Measurements from ENCODE around the gene TRIM33. TPM values are rescaled to one million over a fixed set of nuclear protein-coding genes. Genes with fewer than 3 reads are reported as not detected.

Gene TRIM33
- total and polyA plus RNA-seq, 2 of the 13 experiments (the other 11 are each of a cell fraction or from before 2014, with no cell fraction given) = 35.5 to 42.2 TPM

GRCh38 chr1:114428083-114428754 lies 82.8 kb downstream of the TRIM33 start (continued):
- no peak for TF ChIP-seq CHD4 (IDR thresholded peaks at IDR 0.05; ENCODE audit: borderline replicate concordance, low read length)
- no peak for TF ChIP-seq ZNF234 (CRISPR knock-in tag; conservative IDR thresholded peaks at IDR 0.05)
- TF ChIP-seq ZNF652 (CRISPR knock-in tag; IDR thresholded peaks at IDR 0.05; ENCODE audit: borderline replicate concordance, low read depth) = no peak

GRCh38 chr1:114427612-114428011 lies 83.4 kb downstream of the TRIM33 start:
- Histone ChIP-seq H2AFZ (ENCODE audit: low read length) (no peak overlapping the region), H3K79me2 (ENCODE audit: insufficient read depth, low read length) (no peaks in the 10 kb centered on the region), H3K27ac (ENCODE audit: extremely low read length, insufficient read depth, low read length) (no peak overlapping the region), H3K4me3 (replicated peaks in 1 of 3; ENCODE audit: insufficient read depth in 1 of 3, low read depth in 2 of 3, low read length in 3 of 3) (no peak overlapping the region), H3K27me3 (ENCODE audit: control insufficient read depth in 1 of 2, insufficient read depth in 2 of 2, low read length in 2 of 2) (no peaks in the 10 kb centered on the region), H3K9me3 (ENCODE audit: low read length) (no peaks in the 10 kb centered on the region), H3K36me3 (replicated peaks in 1 of 2; ENCODE audit: control insufficient read depth in 1 of 2, insufficient read depth in 2 of 2, low read length in 2 of 2) (peaks cover 14 to 55% of the 10 kb centered on the region in 2 experiments), H3K4me1 (ENCODE audit: insufficient read depth, low read length) (peaks cover 11% of the 10 kb centered on the region; the same call in 1 of the 2 replicates), H3K4me2 (ENCODE audit: low read depth, low read length) (no peak overlapping the region), H3K9ac (ENCODE audit: insufficient read depth, low read depth, low read length) (no peak overlapping the region), H4K20me1 (ENCODE audit: insufficient read depth, low read length) (no peaks in the 10 kb centered on the region; the same call in 1 of the 2 replicates)
- DNase-seq (ENCODE audit: low spot score) (no peak), FAIRE-seq (no peak), ATAC-seq (no peak)
- TF ChIP-seq ZC3H13 (CRISPR knock-in tag; IDR thresholded peaks at IDR 0.05) (no peak), GABPA (IDR thresholded peaks at IDR 0.05; ENCODE audit: low read depth, low read length) (no peak), GABPA (CRISPR knock-in tag; IDR thresholded peaks at IDR 0.05; ENCODE audit: low read depth) (no peak), ZKSCAN5 (CRISPR knock-in tag; IDR thresholded peaks at IDR 0.05) (no peak), ZNF549 (CRISPR knock-in tag; IDR thresholded peaks at IDR 0.05) (no peak), CENPT (CRISPR knock-in tag; IDR thresholded peaks at IDR 0.05; ENCODE audit: low read depth) (no peak), SIX1 (CRISPR knock-in tag; IDR thresholded peaks at IDR 0.05; ENCODE audit: borderline replicate concordance) (no peak), ASH2L (IDR thresholded peaks at IDR 0.05; ENCODE audit: insufficient read length, low read depth, low read length) (no peak), EZH2 (conservative IDR thresholded peaks at IDR 0.05; ENCODE audit: low read depth, low read length) (no peak), NR2F2 (IDR thresholded peaks at IDR 0.05; ENCODE audit: borderline replicate concordance, low read depth) (no peak), ZNF10 (CRISPR knock-in tag; IDR thresholded peaks at IDR 0.05; ENCODE audit: borderline replicate concordance, low read depth) (no peak)
- POLR2A ChIA-PET = no interaction called here
- in situ Hi-C loops (cut with HindIII; ENCODE audit: extremely low pct_ligation_motif_present, low pct_unique_long_range_greater_than_20kb) = no loop called here
- WGBS (ENCODE audit: low lambda C conversion rate) = 96% methylated on average over 3 of the region's 3 CpGs
- BruUV-seq (replicated peaks) = no TSS peak
- CTCF ChIA-PET (ENCODE audit: low intra/inter-chr PET ratio, low total read pairs) = interaction anchor here (1.5 kb wide), 1 partner anchor 82 kb away, joined by 5 read pairs; no protein-coding TSS in a partner anchor
- intact Hi-C loops (cut with micrococcal nuclease; ENCODE audit: unreplicated experiment) = no loop called here
